ENCODE results near the gene FBXW4. TPM values are rescaled to one million over a fixed set of nuclear protein-coding genes. Genes with fewer than 3 reads are reported as not detected.

The FBXW4 gene
- total RNA-seq, 1 donor: 41.9 TPM

GRCh38 chr10:101575091-101575490 lies 119.9 kb downstream of the FBXW4 start:
- TF ChIP-seq CTCF (IDR thresholded peaks at IDR 0.05; ENCODE audit: insufficient read depth, low read depth, low read length): no peak
- no peak overlapping the region for H3K4me3 ChIP-seq (ENCODE audit: low read depth, low read length)
- DNase-seq (ENCODE audit: low read depth): no peak

- H3K4me3 ChIP-seq (ENCODE audit: low read depth, low read length): no peak overlapping the region
- TF ChIP-seq CTCF (IDR thresholded peaks at IDR 0.05; ENCODE audit: insufficient read depth, low read depth, low read length): no peak
- DNase-seq (ENCODE audit: low read depth): no peak
Observed at GRCh38 chr10:101573885-101574753, 120.9 kb downstream of the FBXW4 start.

GRCh38 chr10:101572785-101573184 lies 122.2 kb downstream of the FBXW4 start:
- no peak for TF ChIP-seq CTCF (IDR thresholded peaks at IDR 0.05; ENCODE audit: insufficient read depth, low read depth, low read length)
- no peak overlapping the region for H3K4me3 ChIP-seq (ENCODE audit: low read depth, low read length)
- DNase-seq (ENCODE audit: low read depth): no peak

GRCh38 chr10:101572126-101572525 lies 122.8 kb downstream of the FBXW4 start:
- H3K4me3 ChIP-seq (ENCODE audit: low read depth, low read length): no peak overlapping the region
- no peak for DNase-seq (ENCODE audit: low read depth)
- TF ChIP-seq CTCF (IDR thresholded peaks at IDR 0.05; ENCODE audit: insufficient read depth, low read depth, low read length): no peak

- no peak for DNase-seq (ENCODE audit: low read depth)
- H3K4me3 ChIP-seq (ENCODE audit: low read depth, low read length): no peak overlapping the region
- no peak for TF ChIP-seq CTCF (IDR thresholded peaks at IDR 0.05; ENCODE audit: insufficient read depth, low read depth, low read length)
Observed at GRCh38 chr10:101571271-101571925, 123.6 kb downstream of the FBXW4 start.

- DNase-seq (ENCODE audit: low read depth): no peak
- peak overlapping the region; percentile 70 for H3K4me3 ChIP-seq (ENCODE audit: low read depth, low read length)
- no peak for TF ChIP-seq CTCF (IDR thresholded peaks at IDR 0.05; ENCODE audit: insufficient read depth, low read depth, low read length)
Observed at GRCh38 chr10:101570428-101571270, 124.3 kb downstream of the FBXW4 start.
